H9 (cell line): Measurements from ENCODE around the gene WDR48. TPM values are rescaled to one million over a fixed set of nuclear protein-coding genes. Genes with fewer than 3 reads are reported as not detected.

Experiments used
- DNase-seq: peaks from one replicate; pipeline ENCODE4 v3.0.0-alpha.2; 2017
- H2AFZ ChIP-seq: one replicate; pipeline ENCODE4 v1.6.1; 2013; ENCODE audit warnings: mild to moderate bottlenecking, low read length, control low read depth, moderate library complexity
- H2AK5ac ChIP-seq: 2 replicates; pipeline ENCODE4 v1.6.1; 2013; ENCODE audit warnings: low read length, control low read depth, mixed read lengths; ENCODE audit not compliant: insufficient read length
- H2BK120ac ChIP-seq: one replicate; pipeline ENCODE4 v1.6.1; 2013; ENCODE audit warnings: low read depth, mild to moderate bottlenecking, low read length, control low read depth, inconsistent platforms; ENCODE audit not compliant: poor library complexity, severe bottlenecking
- H2BK12ac ChIP-seq: 2 replicates; pipeline ENCODE4 v1.6.1; 2013; ENCODE audit warnings: low read length, control low read depth, mixed read lengths, low read depth; ENCODE audit not compliant: insufficient read length
- H2BK15ac ChIP-seq: 2 replicates; pipeline ENCODE4 v1.6.1; 2013; ENCODE audit warnings: low read depth, low read length, control low read depth
- H2BK20ac ChIP-seq: one replicate; pipeline ENCODE4 v1.6.1; 2013; ENCODE audit warnings: low read depth, mild to moderate bottlenecking, low read length, control low read depth, inconsistent platforms; ENCODE audit not compliant: poor library complexity, severe bottlenecking
- H2BK5ac ChIP-seq: 2 replicates; pipeline ENCODE4 v1.6.1; 2013; ENCODE audit warnings: low read length, control low read depth, mixed read lengths; ENCODE audit not compliant: insufficient read length
- H3K14ac ChIP-seq: 2 replicates; pipeline ENCODE4 v1.6.1; 2013; ENCODE audit warnings: low read length, control low read depth; ENCODE audit not compliant: insufficient read depth
- H3K18ac ChIP-seq: 2 replicates; pipeline ENCODE4 v1.6.1; 2013; ENCODE audit warnings: low read depth, mild to moderate bottlenecking, mixed read lengths, low read length, control low read depth; ENCODE audit not compliant: insufficient read length
- H3K23ac ChIP-seq: 2 replicates; pipeline ENCODE4 v1.6.1; 2013; ENCODE audit warnings: low read length, control low read depth, mixed read lengths, low read depth; ENCODE audit not compliant: insufficient read length
- H3K23me2 ChIP-seq: 2 replicates; pipeline ENCODE4 v1.6.1; 2013; ENCODE audit warnings: low read depth, mild to moderate bottlenecking, mixed read lengths, low read length, control low read depth; ENCODE audit not compliant: insufficient read length, poor library complexity, severe bottlenecking
- H3K27ac ChIP-seq: 2 replicates; pipeline ENCODE4 v1.5.1; 2013; ENCODE audit warnings: low read length, control low read depth, mixed read lengths, low read depth; ENCODE audit not compliant: insufficient read length
- H3K27me3 ChIP-seq: 2 replicates; pipeline ENCODE4 v1.6.1; 2013; ENCODE audit warnings: low read length, control low read depth, inconsistent platforms; ENCODE audit not compliant: insufficient read depth
- H3K4ac ChIP-seq: 2 replicates; pipeline ENCODE4 v1.6.1; 2013; ENCODE audit warnings: low read depth, mild to moderate bottlenecking, control low read depth, inconsistent platforms, low read length, moderate library complexity
- H3K4me1 ChIP-seq: 2 replicates; pipeline ENCODE4 v1.6.1; 2013; ENCODE audit warnings: low read length, control low read depth, inconsistent platforms; ENCODE audit not compliant: insufficient read depth
- H3K4me2 ChIP-seq: 2 replicates; pipeline ENCODE4 v1.6.1; 2013; ENCODE audit warnings: low read length, control low read depth, mixed read lengths; ENCODE audit not compliant: insufficient read length, insufficient read depth
- H3K56ac ChIP-seq: 2 replicates; pipeline ENCODE4 v1.6.1; 2013; ENCODE audit warnings: low read depth, mild to moderate bottlenecking, mixed read lengths, low read length, control low read depth; ENCODE audit not compliant: insufficient read length
- H3K79me1 ChIP-seq: 2 replicates; pipeline ENCODE4 v1.6.1; 2013; ENCODE audit warnings: low read depth, mild to moderate bottlenecking, moderate library complexity, low read length, control low read depth, inconsistent platforms; ENCODE audit not compliant: insufficient read depth, poor library complexity, severe bottlenecking
- H3K79me2 ChIP-seq: 2 replicates; pipeline ENCODE4 v1.6.1; 2013; ENCODE audit warnings: low read length, control low read depth, inconsistent platforms; ENCODE audit not compliant: insufficient read depth
- H3K9ac ChIP-seq: 2 replicates; pipeline ENCODE4 v1.6.1; 2013; ENCODE audit warnings: low read length, control low read depth, mixed read lengths; ENCODE audit not compliant: insufficient read length; ENCODE audit errors: extremely low read depth
- H3K9me3 ChIP-seq: one replicate; pipeline ENCODE4 v1.6.1; 2013; ENCODE audit warnings: low read depth, low read length, inconsistent platforms; ENCODE audit not compliant: control insufficient read depth
- H3T11ph ChIP-seq: one replicate; pipeline ENCODE4 v1.6.1; 2013; ENCODE audit warnings: mild to moderate bottlenecking, low read length, control low read depth, inconsistent platforms
- H4K20me1 ChIP-seq: one replicate; pipeline ENCODE4 v1.6.1; 2013; ENCODE audit not compliant: control insufficient read depth, insufficient read length, insufficient read depth
- H4K5ac ChIP-seq: 2 replicates; pipeline ENCODE4 v1.6.1; 2013; ENCODE audit warnings: low read depth, mild to moderate bottlenecking, mixed read lengths, low read length, control low read depth; ENCODE audit not compliant: insufficient read length
- H4K8ac ChIP-seq: replicated peaks from 2 replicates; pipeline ENCODE4 v1.6.1; 2013; ENCODE audit warnings: low read length, control low read depth, mixed read lengths, low read depth; ENCODE audit not compliant: insufficient read length
- H4K91ac ChIP-seq: 2 replicates; pipeline ENCODE4 v1.6.1; 2013; ENCODE audit warnings: low read depth, mild to moderate bottlenecking, moderate library complexity, mixed read lengths, low read length, control low read depth; ENCODE audit not compliant: insufficient read length
- H3K27ac Mint-ChIP-seq, 3 experiments: 2 replicates in 2 of 3; 3 replicates in 1 of 3; pipeline ENCODE4 v1.8.0; 2020 to 2021; ENCODE audit warnings: mixed read lengths in 3 of 3, mild to moderate bottlenecking in 1 of 3, moderate library complexity in 1 of 3
- H3K27me3 Mint-ChIP-seq: 2 replicates; pipeline ENCODE4 v1.8.0; 2021; ENCODE audit warnings: low read depth, mild to moderate bottlenecking, moderate library complexity, mixed read lengths
- H3K36me3 Mint-ChIP-seq, 3 experiments: 2 replicates in 2 of 3; 3 replicates in 1 of 3; pipeline ENCODE4 v1.8.0; 2020 to 2021; ENCODE audit warnings: low read depth in 3 of 3, mixed read lengths in 3 of 3; ENCODE audit not compliant: insufficient read depth in 1 of 3
- H3K4me1 Mint-ChIP-seq, 2 experiments: 2 replicates each; pipeline ENCODE4 v1.8.0; 2020; ENCODE audit warnings: mixed read lengths in 2 of 2
- H3K4me3 Mint-ChIP-seq, 2 experiments: 2 replicates in 1 of 2; 3 replicates in 1 of 2; pipeline ENCODE4 v1.8.0; 2020 to 2021; ENCODE audit warnings: mild to moderate bottlenecking in 2 of 2, mixed read lengths in 2 of 2, moderate library complexity in 1 of 2
- H3K9me3 Mint-ChIP-seq, 2 experiments: 2 replicates in 1 of 2; 3 replicates in 1 of 2; pipeline ENCODE4 v1.8.0; 2020; ENCODE audit warnings: mild to moderate bottlenecking in 2 of 2, mixed read lengths in 2 of 2, moderate library complexity in 1 of 2
- CTCF ChIP-seq: fragments of 200-600 bp; sonication (generic); conservative IDR thresholded peaks from 3 replicates; pipeline ENCODE4 v1.8.0; 2021; ENCODE audit warnings: antibody characterized with exemption, mild to moderate bottlenecking
- WGBS: extraction: QIAGEN DNeasy Blood & Tissue Kit; methylation state at CpG from one replicate; pipeline ENCODE4 v1.1.7; 2013; ENCODE audit warnings: missing lambda C conversion rate, low lambda C conversion rate, mixed read lengths; ENCODE audit not compliant: insufficient read length; ENCODE audit errors: extremely low coverage; 5-methylcytosine and 5-hydroxymethylcytosine counted together
- total RNA-seq: library from RNA; stranded (reverse); gene quantifications from 2 replicates; pipeline ENCODE4 v1.2.1, GENCODE V29; 2021

WDR48 gene
- total RNA-seq, 1 experiment from 2014 or later = 52.7 TPM

GRCh38 chr3:39105687-39106063 lies 53.9 kb downstream of the WDR48 start:
- Mint-ChIP-seq H3K36me3 (peaks cover 0 to 4% (median 0%) of the 10 kb centered on the region in 3 experiments; a peak in 3 of 7 replicates), H3K27me3 (peaks cover 24% of the 10 kb centered on the region), H3K4me1 (peaks cover 20 to 21% of the 10 kb centered on the region in 2 experiments), H3K27ac (no peak overlapping the region), H3K4me3 (peak overlapping the region; percentile 94 to 95; a peak in 3 of 5 replicates), H3K9me3 (no peaks in the 10 kb centered on the region)
- no peak for DNase-seq
- no peak overlapping the region for H4K5ac ChIP-seq
- no peak overlapping the region for H3K14ac ChIP-seq
- H2AFZ ChIP-seq = no peak overlapping the region
- H3K79me1 ChIP-seq = no peaks in the 10 kb centered on the region
- no peak overlapping the region for H3K4me2 ChIP-seq
- no peak overlapping the region for H2BK120ac ChIP-seq
- 0 out of 2 replicates have a peak, but pooled peaks cover 4% of the 10 kb centered on the region for H3K27me3 ChIP-seq
- no peak overlapping the region for H4K91ac ChIP-seq
- H2BK15ac ChIP-seq = no peak overlapping the region
- no CpG with 5 or more reads among the region's 3 CpGs for WGBS
- no peak overlapping the region for H3K9ac ChIP-seq
- H3K27ac ChIP-seq = no peak overlapping the region
- no peak overlapping the region for H2BK5ac ChIP-seq
- TF ChIP-seq CTCF = no peak
- no peaks in the 10 kb centered on the region for H3K4me1 ChIP-seq
- no peak overlapping the region for H3T11ph ChIP-seq
- H3K79me2 ChIP-seq = no peaks in the 10 kb centered on the region; the same call in 1 of the 2 replicates
- H3K23ac ChIP-seq = no peak overlapping the region
- H3K9me3 ChIP-seq = no peaks in the 10 kb centered on the region
- H3K18ac ChIP-seq = no peak overlapping the region
- no peak overlapping the region for H4K8ac ChIP-seq
- H3K56ac ChIP-seq = no peak overlapping the region
- H3K23me2 ChIP-seq = peaks cover 15% of the 10 kb centered on the region
- H3K4ac ChIP-seq = no peak overlapping the region
- no peaks in the 10 kb centered on the region for H4K20me1 ChIP-seq
- no peak overlapping the region for H2AK5ac ChIP-seq
- H2BK12ac ChIP-seq = no peak overlapping the region
- no peak overlapping the region for H2BK20ac ChIP-seq
